ENCODE data around the gene NCF2.
"Not testable (repeated sequence)": the region's sequence is repeated elsewhere in the genome, so short reads cannot be mapped to it uniquely, and the experiment has no call there.

Gene NCF2

GRCh38 chr1:183634429-183635065 lies 44.3 kb upstream of the NCF2 start:
- TF ChIP-seq CTCF (conservative IDR thresholded peaks at IDR 0.05; ENCODE audit: low read depth, low read length), result no peak
- no peak for DNase-seq (ENCODE audit: low read depth)
- H3K4me3 ChIP-seq (ENCODE audit: low read depth, low read length), result peak overlapping the region; percentile 76

- DNase-seq (ENCODE audit: low read depth), result peak; percentile 96
- peak; percentile 51 for TF ChIP-seq CTCF (conservative IDR thresholded peaks at IDR 0.05; ENCODE audit: low read depth, low read length)
Observed at GRCh38 chr1:183633676-183634343, 43.6 kb upstream of the NCF2 start.

GRCh38 chr1:183632964-183633363 lies 42.7 kb upstream of the NCF2 start:
- DNase-seq (ENCODE audit: low read depth), result peak; percentile 23
- peak overlapping the region; percentile 76 for H3K4me3 ChIP-seq (ENCODE audit: low read depth, low read length)
- no peak for TF ChIP-seq CTCF (conservative IDR thresholded peaks at IDR 0.05; ENCODE audit: low read depth, low read length)

More at GRCh38 chr1:183633676-183634343, 43.6 kb upstream of the NCF2 start:
- peak overlapping the region; percentile 76 for H3K4me3 ChIP-seq (ENCODE audit: low read depth, low read length)

- TF ChIP-seq CTCF (conservative IDR thresholded peaks at IDR 0.05; ENCODE audit: low read depth, low read length), result no peak
- peak; percentile 92 for DNase-seq (ENCODE audit: low read depth)
- peak overlapping the region; percentile 76 for H3K4me3 ChIP-seq (ENCODE audit: low read depth, low read length)
Observed at GRCh38 chr1:183632114-183632513, 41.9 kb upstream of the NCF2 start.

- peak; percentile 47 for DNase-seq (ENCODE audit: low read depth)
- H3K4me3 ChIP-seq (ENCODE audit: low read depth, low read length), result peak overlapping the region; percentile 11
Observed at GRCh38 chr1:183630748-183631147, 40.5 kb upstream of the NCF2 start.

GRCh38 chr1:183628537-183628936 lies 38.3 kb upstream of the NCF2 start:
- no peak overlapping the region for H3K4me3 ChIP-seq (ENCODE audit: low read depth, low read length)
- no peak for TF ChIP-seq CTCF (conservative IDR thresholded peaks at IDR 0.05; ENCODE audit: low read depth, low read length)
- DNase-seq (ENCODE audit: low read depth), result no peak

More at GRCh38 chr1:183630748-183631147, 40.5 kb upstream of the NCF2 start:
- no peak for TF ChIP-seq CTCF (conservative IDR thresholded peaks at IDR 0.05; ENCODE audit: low read depth, low read length)

- not testable (repeated sequence) for DNase-seq (ENCODE audit: low read depth); H3K4me3 ChIP-seq (ENCODE audit: low read depth, low read length)
Observed at GRCh38 chr1:183626236-183626635, 36.0 kb upstream of the NCF2 start.
